ENCODE measurements around the gene LPAR2.

Gene LPAR2

GRCh38 chr19:19575411-19575810 is 52.6 kb downstream of the LPAR2 start:
- DNase-seq (ENCODE audit: low spot score) = no peak

More at GRCh38 chr19:19575411-19575810, 52.6 kb downstream of the LPAR2 start:
- no peaks in the 10 kb centered on the region; the same call in 1 of the 2 replicates for H3K36me3 ChIP-seq (ENCODE audit: low read depth)
- H3K9me3 ChIP-seq (ENCODE audit: severe bottlenecking) = no peaks in the 10 kb centered on the region
- H3K4me1 ChIP-seq (ENCODE audit: insufficient read depth, poor library complexity, severe bottlenecking) = no peaks in the 10 kb centered on the region
- no peaks in the 10 kb centered on the region for H3K27me3 ChIP-seq (ENCODE audit: insufficient read depth, poor library complexity, severe bottlenecking)
- ATAC-seq (ENCODE audit: low read depth) = no peak
- no peak overlapping the region for H3K4me3 ChIP-seq (ENCODE audit: severe bottlenecking)
- TF ChIP-seq CTCF (IDR thresholded peaks at IDR 0.05; ENCODE audit: poor library complexity, severe bottlenecking) = no peak
- H3K27ac ChIP-seq (ENCODE audit: poor library complexity, severe bottlenecking) = no peak overlapping the region
